DMS53 (cell line): ENCODE data around the gene TBX5.

Source experiments
- DNase-seq: peaks from one replicate; lab custom pipeline; 2025; lab: John Stamatoyannopoulos, UW

The TBX5 gene

GRCh38 chr12:114405519-114406271 is at the start of gene TBX5:
Gene TBX5, minus strand, starts transcription at chr12:114406144. Its CDS starts 2,246 bp downstream, at chr12:114403898.
- DNase-seq: no peak

- no peak for DNase-seq
Measured at GRCh38 chr12:114451657-114452056, 45.7 kb upstream of the TBX5 start.

DNA sequence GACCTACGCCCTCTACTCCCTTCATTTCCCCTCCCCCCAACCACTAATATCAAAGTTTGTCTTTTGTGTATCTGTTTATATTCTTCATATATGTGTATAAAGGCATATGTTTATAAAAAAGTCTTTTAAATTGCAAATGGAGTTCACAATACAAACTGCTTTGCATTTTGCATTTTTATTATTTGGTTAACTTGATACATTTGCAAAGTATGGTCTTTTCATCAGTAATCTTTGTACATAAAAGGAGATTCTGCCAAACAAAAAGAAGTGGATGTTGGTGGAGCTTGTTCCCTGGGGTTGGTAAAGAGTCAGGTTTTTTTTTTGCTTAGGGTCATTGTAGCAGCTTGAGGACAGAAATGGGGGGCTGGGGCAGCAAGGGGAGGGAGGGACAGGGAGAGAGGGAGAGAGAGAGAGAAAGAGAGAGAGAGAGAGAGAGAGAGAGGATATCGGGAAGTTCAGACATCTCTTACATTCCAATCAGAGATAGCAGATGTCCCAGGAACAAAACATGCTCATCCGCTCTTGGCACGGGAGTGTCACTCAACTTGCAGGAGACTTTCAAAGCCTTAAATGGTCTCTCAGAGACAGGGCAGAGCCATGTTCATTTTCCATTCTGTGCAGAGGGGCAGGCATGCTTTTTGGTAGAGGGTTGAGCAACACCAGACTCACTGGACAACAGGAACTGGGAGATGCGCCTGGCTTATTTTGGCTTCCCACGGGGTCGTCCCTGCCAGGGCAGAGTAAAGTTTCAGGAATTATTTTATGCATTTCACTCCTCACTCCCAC is 44.8 kb upstream of the TBX5 start:
- no peak for DNase-seq

GRCh38 chr12:114450019-114450418 is 44.1 kb upstream of the TBX5 start:
- no peak for DNase-seq

DNA sequence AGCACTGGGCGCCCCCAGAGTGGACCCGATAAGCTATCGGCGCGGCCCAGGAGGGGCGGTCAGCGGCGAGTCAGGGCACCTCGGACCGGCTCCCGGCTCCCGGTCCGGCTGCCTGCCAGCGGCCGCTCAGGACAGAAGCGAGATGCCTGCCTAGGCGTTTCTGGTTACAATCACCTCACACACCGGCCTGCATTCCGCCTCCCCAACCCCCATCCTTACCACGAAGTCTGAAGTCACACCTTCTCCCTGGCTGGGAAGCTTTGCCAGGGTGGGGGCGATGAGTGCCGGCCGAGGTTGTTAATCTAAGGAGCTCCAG is 42.6 kb upstream of the TBX5 start:
- no peak for DNase-seq

GRCh38 chr12:114447799-114448617 is 42.1 kb upstream of the TBX5 start:
- DNase-seq: no peak

- DNase-seq: no peak
Measured at GRCh38 chr12:114447274-114447716, 41.4 kb upstream of the TBX5 start.

GRCh38 chr12:114445401-114446323 is 39.7 kb upstream of the TBX5 start:
- no peak for DNase-seq

- DNase-seq: no peak
Measured at GRCh38 chr12:114444422-114445279, 38.7 kb upstream of the TBX5 start.

- no peak for DNase-seq
Measured at GRCh38 chr12:114443607-114444421, 37.9 kb upstream of the TBX5 start.

- no peak for DNase-seq
Measured at GRCh38 chr12:114442578-114442977, 36.6 kb upstream of the TBX5 start.

DNA sequence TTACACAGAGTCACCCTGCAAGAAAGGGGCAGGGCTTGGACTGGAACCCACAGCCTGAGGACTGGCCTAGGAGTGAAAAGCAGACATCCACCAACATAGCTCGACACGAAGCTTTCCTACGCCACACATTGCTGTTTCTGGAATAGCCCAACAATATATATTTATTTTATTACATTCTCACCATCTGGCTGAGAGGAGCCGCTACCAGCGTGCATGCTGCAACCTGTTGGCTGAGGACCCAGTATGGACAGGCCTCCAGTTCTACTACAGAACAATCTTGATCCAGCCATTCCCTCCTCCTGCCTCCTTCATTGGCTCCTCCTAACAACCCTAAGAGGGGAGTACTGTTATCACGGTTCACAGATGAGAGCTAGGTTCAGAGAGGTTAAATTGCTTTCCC is 35.6 kb upstream of the TBX5 start:
- DNase-seq: no peak

GRCh38 chr12:114441039-114441383 is 35.1 kb upstream of the TBX5 start:
- no peak for DNase-seq

DNA sequence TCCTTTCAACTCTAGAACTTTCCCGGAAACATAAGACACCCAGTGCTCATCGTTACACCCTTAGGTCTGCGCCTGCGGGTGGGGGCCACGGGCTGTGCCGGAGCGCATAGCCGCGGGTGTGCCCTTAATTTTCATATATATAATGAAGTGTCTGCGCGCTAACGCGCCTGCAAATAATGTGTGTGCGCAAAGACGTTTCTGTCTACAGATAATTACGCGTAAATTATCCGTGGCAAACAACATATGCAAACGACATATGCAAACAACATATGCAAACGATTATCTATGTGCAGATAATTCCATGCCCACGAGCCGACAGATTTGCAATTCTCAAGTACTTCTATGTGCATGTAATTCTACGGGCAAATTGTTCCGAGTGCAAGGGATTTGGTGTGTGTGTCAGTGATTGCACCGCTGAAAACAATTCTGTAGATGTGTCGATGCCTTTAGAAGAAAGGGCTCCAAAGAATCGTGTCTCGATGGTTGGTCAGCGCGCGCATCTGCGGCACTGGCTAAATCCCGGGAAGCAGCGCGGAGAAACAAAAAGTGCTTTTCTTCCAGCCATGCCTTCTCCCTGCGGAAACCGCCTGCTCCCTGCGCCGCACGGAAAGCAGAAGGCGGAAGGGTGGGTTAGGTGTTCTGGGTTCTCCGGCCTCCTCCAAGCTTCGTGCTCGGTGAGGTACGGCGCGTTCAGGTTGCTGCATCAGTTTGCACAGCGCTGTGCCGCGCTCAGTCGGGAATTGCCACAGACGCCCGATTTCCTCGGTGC is 34.5 kb upstream of the TBX5 start:
- DNase-seq: no peak

GRCh38 chr12:114439817-114440216 is 33.9 kb upstream of the TBX5 start:
- DNase-seq: no peak

DNA sequence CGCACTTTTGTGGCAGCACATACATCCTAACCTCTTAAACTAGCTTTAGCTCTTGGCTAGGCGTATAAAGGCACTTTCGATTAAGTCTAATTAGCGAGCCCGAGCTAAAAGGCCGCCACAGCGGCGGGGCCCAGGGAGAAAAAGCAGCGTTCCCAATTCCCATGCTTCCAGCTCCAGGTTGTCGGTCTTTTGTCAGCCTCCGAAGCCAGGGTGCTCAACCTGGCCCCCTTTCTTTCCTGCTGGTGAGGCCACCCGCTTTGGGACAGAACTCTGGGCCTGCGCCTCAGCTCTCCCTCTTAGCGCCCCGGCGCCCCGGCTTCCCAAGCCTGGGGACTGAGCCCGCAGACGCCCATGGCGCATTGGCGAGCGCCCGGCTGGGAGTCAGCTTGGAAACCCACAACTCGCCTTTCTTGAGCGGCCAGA is 33.3 kb upstream of the TBX5 start:
- DNase-seq: no peak

DNA sequence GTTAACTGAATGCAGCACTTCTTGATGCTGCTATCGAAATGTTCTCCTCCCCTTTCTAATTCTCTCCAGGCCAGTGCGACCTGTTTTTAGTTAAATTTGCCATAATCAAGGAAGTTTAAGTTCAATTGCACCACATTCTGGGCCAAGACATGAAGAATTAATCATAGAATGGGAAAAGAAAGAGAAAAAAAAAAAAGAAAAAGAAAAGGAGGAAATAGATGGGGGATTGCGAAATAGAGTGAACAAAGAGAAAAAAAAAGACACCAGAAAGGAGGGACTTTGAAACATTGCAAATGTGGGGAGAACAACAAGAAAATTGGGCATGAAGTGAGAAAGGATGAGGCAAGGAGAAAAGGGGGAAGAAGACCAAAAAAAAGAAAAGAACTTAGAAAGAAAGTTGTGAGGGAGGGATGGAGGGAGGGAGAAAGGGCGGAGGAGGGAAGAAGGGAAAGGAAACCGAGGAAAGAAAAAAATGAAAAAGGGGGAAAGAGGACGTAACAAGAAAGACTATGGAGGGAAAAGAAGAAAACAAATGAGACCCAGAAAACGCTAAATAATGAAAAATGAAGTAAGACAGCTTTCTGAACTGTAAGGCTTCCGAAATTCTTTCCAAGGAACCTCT is 32.8 kb upstream of the TBX5 start:
- no peak for DNase-seq

GRCh38 chr12:114434341-114434740 is 28.4 kb upstream of the TBX5 start:
- DNase-seq: no peak

- DNase-seq: no peak
Measured at GRCh38 chr12:114431902-114432301, 26.0 kb upstream of the TBX5 start.
